Neuronal stem cell (in vitro differentiated cells): ENCODE measurements around the gene CTRB2.

ENCODE experiments used
- DNase-seq: peaks from one replicate; pipeline ENCODE4 v3.0.0-alpha.2; 2013; ENCODE audit warnings: low spot score
- H2AFZ ChIP-seq: one replicate; pipeline ENCODE4 v1.6.1; 2013; ENCODE audit warnings: mild to moderate bottlenecking, low read length, inconsistent platforms
- H2AK5ac ChIP-seq: 2 replicates; pipeline ENCODE4 v1.6.1; 2013; ENCODE audit warnings: low read depth, mild to moderate bottlenecking, inconsistent platforms, low read length, moderate library complexity, mixed read lengths
- H2BK120ac ChIP-seq: 2 replicates; pipeline ENCODE4 v1.6.1; 2013; ENCODE audit warnings: low read depth, mild to moderate bottlenecking, inconsistent platforms, low read length, moderate library complexity, mixed read lengths
- H2BK12ac ChIP-seq: one replicate; pipeline ENCODE4 v1.6.1; 2013; ENCODE audit warnings: low read length, inconsistent platforms
- H2BK15ac ChIP-seq: 2 replicates; pipeline ENCODE4 v1.6.1; 2013; ENCODE audit warnings: mild to moderate bottlenecking, low read length, inconsistent platforms, mixed read lengths
- H2BK5ac ChIP-seq: one replicate; pipeline ENCODE4 v1.6.1; 2013; ENCODE audit warnings: inconsistent platforms, mild to moderate bottlenecking, low read length, moderate library complexity
- H3K14ac ChIP-seq: one replicate; pipeline ENCODE4 v1.6.1; 2013; ENCODE audit warnings: low read length, inconsistent platforms
- H3K18ac ChIP-seq: 2 replicates; pipeline ENCODE4 v1.6.1; 2013; ENCODE audit warnings: low read length, inconsistent platforms
- H3K23ac ChIP-seq: 2 replicates; pipeline ENCODE4 v1.6.1; 2013; ENCODE audit warnings: low read depth, mild to moderate bottlenecking, mixed read lengths, low read length, inconsistent platforms; ENCODE audit not compliant: poor library complexity
- H3K27ac ChIP-seq: replicated peaks from 3 replicates; pipeline ENCODE4 v1.5.1; 2013; ENCODE audit warnings: low read length, inconsistent platforms
- H3K27me3 ChIP-seq, 3 experiments: 2 replicates each; pipeline ENCODE4 v1.6.1; 2013; ENCODE audit warnings: low read length in 3 of 3, mild to moderate bottlenecking in 2 of 3, inconsistent platforms in 1 of 3, low read depth in 1 of 3, mixed read lengths in 1 of 3, moderate library complexity in 1 of 3; ENCODE audit not compliant: control insufficient read depth in 3 of 3, insufficient read depth in 3 of 3
- H3K36me3 ChIP-seq, 2 donors: replicated peaks in 1 of 2; 2 replicates each; pipeline ENCODE4 v1.6.1; 2013; ENCODE audit warnings: low read length in 2 of 2; ENCODE audit not compliant: control insufficient read depth in 2 of 2, insufficient read depth in 2 of 2
- H3K4ac ChIP-seq: 2 replicates; pipeline ENCODE4 v1.6.1; 2013; ENCODE audit warnings: inconsistent platforms, mild to moderate bottlenecking, low read length, moderate library complexity
- H3K4me1 ChIP-seq, 2 donors: 1 replicate in 1 of 2; 2 replicates in 1 of 2; pipeline ENCODE4 v1.6.1; 2013; ENCODE audit warnings: low read length in 2 of 2, low read depth in 1 of 2; ENCODE audit not compliant: control insufficient read depth in 2 of 2, insufficient read depth in 1 of 2
- H3K4me2 ChIP-seq: one replicate; pipeline ENCODE4 v1.6.1; 2013; ENCODE audit warnings: mild to moderate bottlenecking, low read length, inconsistent platforms; ENCODE audit not compliant: insufficient read depth, poor library complexity, severe bottlenecking
- H3K4me3 ChIP-seq, 2 donors: 2 replicates each; pipeline ENCODE4 v1.5.1; 2013; ENCODE audit warnings: low read length in 2 of 2, mild to moderate bottlenecking in 2 of 2, inconsistent platforms in 1 of 2, moderate library complexity in 1 of 2
- H3K79me1 ChIP-seq: one replicate; pipeline ENCODE4 v1.6.1; 2013; ENCODE audit warnings: low read depth, mild to moderate bottlenecking, inconsistent platforms, low read length, moderate library complexity
- H3K9ac ChIP-seq: one replicate; pipeline ENCODE4 v1.6.1; 2013; ENCODE audit warnings: mild to moderate bottlenecking, low read depth, low read length, inconsistent platforms; ENCODE audit not compliant: poor library complexity
- H3K9me3 ChIP-seq, 2 donors: replicated peaks in 1 of 2; 2 replicates each; pipeline versions ENCODE3 to v1.6.1; 2013; ENCODE audit warnings: low read length in 2 of 2, mild to moderate bottlenecking in 2 of 2, inconsistent platforms in 1 of 2, low read depth in 1 of 2, mixed read lengths in 1 of 2, moderate library complexity in 1 of 2; ENCODE audit not compliant: control insufficient read depth in 2 of 2, insufficient read depth in 1 of 2
- H4K8ac ChIP-seq: one replicate; pipeline ENCODE4 v1.6.1; 2013; ENCODE audit warnings: low read depth, mild to moderate bottlenecking, inconsistent platforms, low read length, moderate library complexity
- H4K91ac ChIP-seq: one replicate; pipeline ENCODE4 v1.6.1; 2013; ENCODE audit warnings: low read length, low read depth, mild to moderate bottlenecking, inconsistent platforms; ENCODE audit not compliant: poor library complexity
- WGBS, 2 donors: extraction: QIAGEN DNeasy Blood & Tissue Kit; methylation state at CpG; one replicate each; pipeline ENCODE4 v1.1.7; 2013; ENCODE audit warnings: missing lambda C conversion rate in 2 of 2, mixed read lengths in 1 of 2; ENCODE audit not compliant: insufficient read length in 2 of 2, insufficient replicate concordance in 1 of 2; ENCODE audit errors: extremely low coverage in 2 of 2; 5-methylcytosine and 5-hydroxymethylcytosine counted together

The CTRB2 gene

GRCh38 chr16:75222271-75222783, 15.4 kb upstream of the CTRB2 start:
- peak overlapping the region; percentile 62 for H2BK15ac ChIP-seq
- no peaks in the 10 kb centered on the region for H3K27me3 ChIP-seq
- no CpG with 5 or more reads among the region's 16 CpGs for WGBS, 2 donors
- H3K4me3 ChIP-seq, result peak overlapping the region in 1 of 2 donors; percentile 5
- no peak overlapping the region for H3K18ac ChIP-seq
- no peak overlapping the region for H2BK5ac ChIP-seq
- no peak overlapping the region for H3K14ac ChIP-seq
- no peaks in the 10 kb centered on the region for H3K36me3 ChIP-seq
- no peak overlapping the region for H3K23ac ChIP-seq
- DNase-seq, result no peak
- peak overlapping the region; percentile 50 for H3K9ac ChIP-seq
- no peak overlapping the region for H3K27ac ChIP-seq
- no peak overlapping the region for H2AK5ac ChIP-seq
- H4K8ac ChIP-seq, result no peak overlapping the region
- H3K79me1 ChIP-seq, result no peaks in the 10 kb centered on the region
- peaks cover 0 to 1% of the 10 kb centered on the region in 2 donors for H3K4me1 ChIP-seq
- H3K9me3 ChIP-seq, result no peaks in the 10 kb centered on the region
- no peak overlapping the region for H3K4me2 ChIP-seq
- peak overlapping the region; percentile 66 for H2AFZ ChIP-seq
- H2BK120ac ChIP-seq, result no peak overlapping the region
- no peak overlapping the region for H4K91ac ChIP-seq
- H3K4ac ChIP-seq, result peak overlapping the region; percentile 93
- peak overlapping the region; percentile 30 for H2BK12ac ChIP-seq

GRCh38 chr16:75219838-75220237, 12.9 kb upstream of the CTRB2 start:
- H2BK15ac ChIP-seq, result no peak overlapping the region
- H3K4ac ChIP-seq, result no peak overlapping the region
- H3K27me3 ChIP-seq, result no peaks in the 10 kb centered on the region
- no peak overlapping the region for H3K27ac ChIP-seq
- H3K23ac ChIP-seq, result no peak overlapping the region
- H3K9ac ChIP-seq, result no peak overlapping the region
- H3K4me2 ChIP-seq, result no peak overlapping the region
- H3K79me1 ChIP-seq, result no peaks in the 10 kb centered on the region
- H3K18ac ChIP-seq, result no peak overlapping the region
- no peak overlapping the region for H2BK12ac ChIP-seq
- no peak overlapping the region for H2AK5ac ChIP-seq
- no peak overlapping the region for H3K4me3 ChIP-seq
- no peaks in the 10 kb centered on the region for H3K36me3 ChIP-seq
- H2BK120ac ChIP-seq, result no peak overlapping the region
- WGBS, 2 donors, result no CpG with 5 or more reads among the region's 5 CpGs
- peaks cover 0 to 1% of the 10 kb centered on the region in 2 donors for H3K4me1 ChIP-seq
- no peak for DNase-seq
- no peak overlapping the region for H2AFZ ChIP-seq
- H4K91ac ChIP-seq, result no peak overlapping the region
- H3K14ac ChIP-seq, result no peak overlapping the region
- H4K8ac ChIP-seq, result no peak overlapping the region
- H3K9me3 ChIP-seq, result no peaks in the 10 kb centered on the region
- H2BK5ac ChIP-seq, result no peak overlapping the region

GRCh38 chr16:75219088-75219487, 12.1 kb upstream of the CTRB2 start:
- no peak overlapping the region for H2BK12ac ChIP-seq
- no CpG with 5 or more reads among the region's 4 CpGs for WGBS, 2 donors
- no peak overlapping the region for H3K23ac ChIP-seq
- H3K4me3 ChIP-seq, result no peak overlapping the region
- H4K91ac ChIP-seq, result no peak overlapping the region
- H3K9me3 ChIP-seq, result no peaks in the 10 kb centered on the region
- H3K27me3 ChIP-seq, result no peaks in the 10 kb centered on the region
- H3K27ac ChIP-seq, result no peak overlapping the region
- no peak overlapping the region for H4K8ac ChIP-seq
- peak overlapping the region; percentile 45 for H2AFZ ChIP-seq
- no peak overlapping the region for H2BK15ac ChIP-seq
- no peak overlapping the region for H2BK5ac ChIP-seq
- no peak overlapping the region for H3K18ac ChIP-seq
- H3K4me1 ChIP-seq, result peaks cover 0 to 1% of the 10 kb centered on the region in 2 donors
- no peak overlapping the region for H2AK5ac ChIP-seq
- H3K36me3 ChIP-seq, result no peaks in the 10 kb centered on the region
- no peak overlapping the region for H3K9ac ChIP-seq
- no peak for DNase-seq
- no peaks in the 10 kb centered on the region for H3K79me1 ChIP-seq
- no peak overlapping the region for H3K14ac ChIP-seq
- H3K4me2 ChIP-seq, result no peak overlapping the region
- no peak overlapping the region for H3K4ac ChIP-seq
- H2BK120ac ChIP-seq, result no peak overlapping the region

- Histone ChIP-seq H3K9me3 (no peaks in the 10 kb centered on the region), H3K18ac (no peak within 1 kb of the TSS), H3K23ac (no peak within 1 kb of the TSS), H2AFZ (peak within 1 kb of the TSS; percentile 45), H4K8ac (no peak within 1 kb of the TSS), H3K79me1 (no peaks in the 10 kb centered on the region), H3K36me3 (no peaks in the 10 kb centered on the region), H2BK5ac (no peak within 1 kb of the TSS), H3K4me2 (no peak within 1 kb of the TSS), H3K4me1 (peaks cover 0 to 1% of the 10 kb centered on the region in 2 donors), H3K9ac (no peak within 1 kb of the TSS), H2BK12ac (no peak within 1 kb of the TSS), H3K27ac (no peak within 1 kb of the TSS), H3K14ac (peak within 1 kb of the TSS; percentile 14), H2BK15ac (no peak within 1 kb of the TSS), H4K91ac (no peak within 1 kb of the TSS), H2AK5ac (no peak within 1 kb of the TSS), H3K27me3 (no peaks in the 10 kb centered on the region), H3K4me3 (no peak within 1 kb of the TSS), H3K4ac (no peak within 1 kb of the TSS), H2BK120ac (no peak within 1 kb of the TSS)
- no peak for DNase-seq
- no CpG with 5 or more reads among the region's 19 CpGs for WGBS, 2 donors
Observed at GRCh38 chr16:75218256-75219076, 11.5 kb upstream of the CTRB2 start, which contains the start of gene CTRB1. CTRB1 (plus strand) TSS chr16:75218988; CDS start chr16:75219008, 20 bp downstream.
